GM12891 (cell line): Measurements from ENCODE around the gene ZNF716.
"Not testable (repeated sequence)": the region's sequence is repeated elsewhere in the genome, so short reads cannot be mapped to it uniquely, and the experiment has no call there.

Experiments
- DNase-seq: peaks from one replicate; pipeline ENCODE4 v3.0.0; 2011; ENCODE audit warnings: low spot score; ENCODE audit not compliant: insufficient read length
- FAIRE-seq: peaks from 2 replicates; lab custom pipeline; 2011; peaks lifted over from hg19 to GRCh38; lab: Jason Lieb, UNC
- PAX5 ChIP-seq: IDR thresholded peaks from 2 replicates; pipeline ENCODE4 v1.6.1; 2011; ENCODE audit warnings: low read length, moderate library complexity, mild to moderate bottlenecking; ENCODE audit not compliant: insufficient read depth, severe bottlenecking
- POLR2A ChIP-seq: IDR thresholded peaks from 2 replicates; pipeline ENCODE4 v1.6.1; 2011; ENCODE audit warnings: low read depth, low read length, control low read depth
- POLR2AphosphoS5 ChIP-seq: IDR thresholded peaks from 2 replicates; pipeline ENCODE4 v1.6.1; 2011; ENCODE audit warnings: low read depth, low read length, control low read depth
- POU2F2 ChIP-seq: IDR thresholded peaks from 2 replicates; pipeline ENCODE4 v1.6.1; 2011; ENCODE audit warnings: low read depth, mild to moderate bottlenecking, control low read depth, low read length, moderate library complexity
- SPI1 ChIP-seq: IDR thresholded peaks from 2 replicates; pipeline ENCODE4 v1.6.1; 2011; ENCODE audit warnings: low read depth, low read length, control low read depth
- TAF1 ChIP-seq: IDR thresholded peaks from 2 replicates; pipeline ENCODE4 v1.6.1; 2011; ENCODE audit warnings: low read depth, low read length, control low read depth

Gene ZNF716

DNA sequence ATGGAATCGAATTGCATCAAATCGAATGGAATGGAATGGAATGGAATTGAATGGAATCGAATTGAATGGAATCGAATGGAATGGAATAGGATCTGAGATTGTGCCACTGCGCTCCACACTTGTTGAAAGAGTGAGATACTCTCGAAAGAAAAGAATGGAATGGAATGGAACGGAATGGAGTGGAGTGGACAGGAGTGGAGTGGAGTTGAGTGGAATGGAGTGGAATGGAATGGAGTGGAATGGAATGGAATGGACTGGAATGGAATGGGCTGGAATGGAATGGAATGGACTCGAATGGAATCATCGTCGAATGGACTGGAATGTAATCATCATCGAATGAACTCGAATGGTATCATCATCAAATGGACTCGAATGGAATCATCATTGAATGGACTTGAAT, 38.0 kb downstream of the ZNF716 start:
- DNase-seq (no peak), FAIRE-seq (no peak)
- TF ChIP-seq POU2F2 (no peak), PAX5 (no peak), POLR2AphosphoS5 (no peak), SPI1 (no peak), TAF1 (no peak), POLR2A (no peak)

DNA sequence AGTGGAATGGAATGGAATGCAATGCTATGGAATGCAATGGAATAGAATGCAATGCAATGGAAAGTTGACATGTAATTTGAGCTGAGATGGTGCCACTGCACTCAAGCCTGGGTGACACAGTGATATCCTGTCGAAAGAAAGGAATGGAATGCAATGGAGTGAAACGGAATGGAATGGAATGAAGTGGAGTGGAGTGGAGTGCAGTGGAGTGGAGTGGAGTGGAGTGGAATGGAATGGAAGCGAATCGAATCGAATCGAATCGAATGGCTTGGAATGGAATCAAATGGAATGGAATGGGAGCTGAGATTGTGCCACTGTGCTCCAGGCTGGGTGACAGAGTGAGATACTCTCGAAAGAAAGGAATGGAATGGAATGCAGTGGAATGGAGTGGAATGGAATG, 45.1 kb downstream of the ZNF716 start:
- not testable (repeated sequence) for DNase-seq, FAIRE-seq

DNA sequence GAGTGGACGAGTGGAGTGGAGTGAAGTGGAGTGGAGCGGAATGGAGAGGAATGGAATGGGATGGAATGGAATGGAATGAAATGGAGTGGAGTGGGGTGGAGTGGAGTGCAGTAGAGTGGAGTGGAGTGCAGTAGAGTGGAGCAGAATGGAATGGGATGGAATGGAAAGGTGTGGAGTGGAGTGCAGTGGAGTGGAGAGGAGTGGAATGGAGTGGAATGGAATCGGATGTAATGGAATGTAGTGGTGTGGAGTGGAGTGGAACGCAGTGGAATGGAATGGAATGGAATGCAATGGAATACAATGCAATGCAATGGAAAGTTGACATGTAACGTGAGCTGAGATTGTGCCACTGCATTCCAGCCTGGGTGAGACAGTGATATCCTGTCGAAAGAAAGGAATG, 46.4 kb downstream of the ZNF716 start:
- no peak for FAIRE-seq
- TF ChIP-seq POU2F2 = no peak
- TF ChIP-seq POLR2A = no peak
- TF ChIP-seq SPI1 = no peak
- no peak for TF ChIP-seq TAF1
- no peak for TF ChIP-seq POLR2AphosphoS5
- no peak for TF ChIP-seq PAX5

DNA sequence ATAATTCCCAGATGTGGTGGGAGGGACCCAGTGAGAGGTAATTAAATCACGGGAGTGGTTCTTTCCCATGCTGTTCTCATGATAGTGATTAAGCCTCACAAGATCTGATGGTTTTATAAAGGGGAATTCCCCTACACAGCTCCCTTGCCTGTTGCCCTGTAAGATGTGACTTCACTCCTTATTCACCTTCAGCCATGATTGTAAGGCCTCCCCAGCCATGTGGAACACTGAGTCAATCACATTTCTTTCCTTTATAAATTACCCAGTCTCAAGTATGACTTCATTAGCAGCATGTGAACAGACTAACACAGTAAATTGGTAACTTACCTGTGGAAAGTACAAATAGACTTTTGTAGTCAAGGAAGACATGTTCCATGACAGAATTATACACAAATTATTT, 55.2 kb downstream of the ZNF716 start:
- FAIRE-seq (no peak), DNase-seq (no peak)
- TF ChIP-seq POLR2AphosphoS5 (no peak), TAF1 (no peak), SPI1 (no peak), POU2F2 (no peak), POLR2A (no peak), PAX5 (no peak)

More for the DNA sequence above, 46.4 kb downstream of the ZNF716 start:
- no peak for DNase-seq
